Caki2 (cell line): ENCODE results near the gene JMJD1C. TPM values are rescaled to one million over a fixed set of nuclear protein-coding genes. Genes with fewer than 3 reads are reported as not detected.

Experiments used
- DNase-seq: peaks from one replicate; pipeline ENCODE4 v3.0.0-alpha.2; 2015; ENCODE audit warnings: low read depth
- in situ Hi-C: cut with HindIII; loops from 2 replicates; pipeline ENCODE4 v1.10.0; 2016; ENCODE audit warnings: low sequenced_read_pairs, low pct_unique_long_range_greater_than_20kb, mixed read lengths
- total RNA-seq: library from RNA; depleted of rRNA; stranded (reverse); fragments of >200 nt; shearing (Covaris generic); gene quantifications from 2 replicates; pipeline ENCODE4 v1.2.3, GENCODE V29; 2014; ENCODE audit warnings: low replicate concordance

The JMJD1C gene
- total RNA-seq, 1 experiment from 2014 or later = 31.0 TPM

- DNase-seq = no peak
- in situ Hi-C loops = no loop called here
These were observed 18.2 kb upstream of the JMJD1C start for GRCh38 chr10:63483983-63484382.

GRCh38 chr10:63481815-63482421, 16.1 kb upstream of the JMJD1C start:
- DNase-seq = no peak
- in situ Hi-C loops = no loop called here

- no peak for DNase-seq
- in situ Hi-C loops = no loop called here
These were observed 14.5 kb upstream of the JMJD1C start for GRCh38 chr10:63480237-63480636.

DNA sequence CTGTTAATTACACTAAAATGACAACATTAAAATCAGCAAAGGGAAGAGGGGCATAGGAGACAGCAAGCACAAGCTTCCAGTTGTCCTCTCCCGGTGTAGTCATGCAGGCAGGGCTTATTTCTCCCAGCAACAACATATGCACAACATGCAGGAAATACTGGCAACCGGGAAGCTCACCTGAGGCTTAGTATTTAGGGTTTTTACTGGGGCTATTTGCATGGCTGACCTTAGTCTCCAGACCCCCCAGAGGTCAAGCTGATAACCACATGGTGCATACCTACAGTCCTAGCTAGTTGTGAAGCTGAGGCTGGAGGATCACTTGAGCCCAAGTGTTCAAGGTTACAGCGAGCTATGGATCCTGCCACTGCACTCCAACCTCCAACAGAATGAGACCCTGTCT, 12.8 kb upstream of the JMJD1C start:
- no peak for DNase-seq
- in situ Hi-C loops = no loop called here

GRCh38 chr10:63477927-63478326, 12.2 kb upstream of the JMJD1C start:
- DNase-seq = no peak
- in situ Hi-C loops = no loop called here

- no peak for DNase-seq
- in situ Hi-C loops = no loop called here
These were observed 8.7 kb upstream of the JMJD1C start for GRCh38 chr10:63474488-63474887.

- in situ Hi-C loops = no loop called here
- no peak for DNase-seq
These were observed 5.2 kb upstream of the JMJD1C start for GRCh38 chr10:63470928-63471327.

DNA sequence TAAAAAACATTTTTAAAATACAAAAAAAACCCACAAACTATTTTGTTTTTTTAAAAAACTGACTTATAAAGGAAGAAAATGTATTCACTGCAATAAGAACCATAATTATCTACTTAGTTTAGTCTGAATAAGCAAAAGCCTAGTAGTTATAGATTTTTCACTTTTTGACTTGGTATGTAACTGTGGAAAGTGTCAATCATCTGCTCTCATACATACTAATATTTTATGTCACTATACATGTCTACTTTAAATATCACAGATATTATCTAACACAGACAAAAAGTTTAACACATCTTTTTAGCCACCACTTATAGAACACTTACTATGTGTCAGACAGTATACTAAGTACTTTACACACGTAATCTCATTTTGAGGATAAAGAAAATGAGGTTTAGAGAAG, 3.2 kb upstream of the JMJD1C start:
- no peak for DNase-seq
- in situ Hi-C loops = no loop called here

DNA sequence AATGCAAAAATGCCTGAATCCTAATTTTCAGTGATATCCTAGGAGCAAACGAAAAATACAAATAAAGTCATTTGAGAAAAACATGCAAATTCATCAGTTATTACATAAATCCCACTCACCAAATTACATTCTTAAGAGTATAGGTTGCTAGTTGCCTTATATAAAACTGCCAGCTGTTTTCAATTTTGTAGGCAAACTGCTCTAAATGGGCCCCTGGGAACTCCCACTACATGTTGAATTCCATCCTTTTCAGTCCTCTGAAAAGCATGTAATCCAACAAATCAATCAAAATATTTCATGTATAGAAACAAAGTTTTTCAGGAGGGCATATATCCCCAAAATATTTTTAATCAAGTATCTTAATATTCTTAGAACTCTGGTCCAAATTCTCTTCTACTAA, 2.1 kb upstream of the JMJD1C start:
- in situ Hi-C loops = no loop called here
- no peak for DNase-seq

DNA sequence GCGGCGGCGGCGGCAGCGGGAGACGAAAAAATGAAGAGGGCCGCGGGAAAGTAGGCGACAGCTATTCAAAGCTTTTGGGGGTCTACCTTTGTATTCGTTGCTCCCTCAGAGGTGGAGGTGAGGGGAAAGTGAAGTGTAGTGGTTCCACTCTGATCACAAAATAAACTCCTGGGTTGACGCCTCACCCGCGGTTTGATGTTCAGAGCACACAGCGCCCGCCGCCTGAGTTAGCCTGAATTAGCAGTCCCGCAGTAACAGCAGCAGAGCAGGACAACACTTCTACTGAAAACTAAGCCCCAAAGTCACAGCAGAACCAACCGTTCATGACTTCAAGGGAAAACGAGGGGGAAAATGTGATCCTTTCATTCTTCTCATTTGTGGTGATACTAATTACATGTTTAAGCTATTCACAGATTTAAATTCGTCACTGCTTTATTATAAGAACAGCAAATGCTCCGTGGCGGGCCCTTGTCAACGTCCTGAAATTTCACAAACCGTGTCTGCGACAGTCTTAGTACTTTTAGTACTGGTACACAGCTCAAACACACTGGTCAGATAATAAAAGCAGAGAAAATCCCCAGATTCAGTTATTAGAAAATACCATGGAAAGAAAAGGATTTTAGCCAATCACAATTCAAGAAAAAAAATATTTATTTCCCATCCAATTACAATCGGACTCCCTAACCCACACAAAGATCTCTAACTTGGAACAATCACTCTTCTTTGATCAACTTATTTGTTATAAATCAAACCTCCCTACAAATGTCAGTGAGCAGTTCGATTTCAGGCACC, 563 bp upstream of the JMJD1C start:
- in situ Hi-C loops = no loop called here
- DNase-seq = peak; percentile 75

GRCh38 chr10:63464402-63465292, 1.1 kb downstream of the JMJD1C start:
- DNase-seq = no peak
- in situ Hi-C loops = no loop called here

GRCh38 chr10:63462442-63462841, 3.3 kb downstream of the JMJD1C start:
- no peak for DNase-seq
- in situ Hi-C loops = no loop called here

GRCh38 chr10:63458177-63458576, 7.6 kb downstream of the JMJD1C start:
- no peak for DNase-seq
- in situ Hi-C loops = no loop called here

DNA sequence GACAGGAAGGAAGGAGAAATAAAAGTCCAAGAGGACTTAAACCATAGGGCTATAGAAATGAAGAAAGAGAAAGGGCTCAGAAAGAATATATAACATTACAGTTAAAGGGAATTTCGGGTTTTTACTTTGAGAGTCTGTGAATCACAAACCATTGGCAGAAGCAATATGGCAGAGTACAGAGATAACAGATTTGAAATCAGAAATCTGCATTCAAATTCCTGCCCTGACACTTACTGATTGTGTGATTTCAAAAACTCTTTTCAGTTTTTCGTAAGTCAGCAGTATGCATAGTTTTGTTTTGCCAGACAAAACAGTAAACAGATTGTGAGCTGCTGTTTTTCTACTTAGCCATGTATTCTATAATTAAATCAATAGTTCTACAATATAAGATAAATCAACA, 8.2 kb downstream of the JMJD1C start:
- in situ Hi-C loops = no loop called here
- no peak for DNase-seq

GRCh38 chr10:63456437-63457210, 9.2 kb downstream of the JMJD1C start:
- no peak for DNase-seq
- in situ Hi-C loops = no loop called here

DNA sequence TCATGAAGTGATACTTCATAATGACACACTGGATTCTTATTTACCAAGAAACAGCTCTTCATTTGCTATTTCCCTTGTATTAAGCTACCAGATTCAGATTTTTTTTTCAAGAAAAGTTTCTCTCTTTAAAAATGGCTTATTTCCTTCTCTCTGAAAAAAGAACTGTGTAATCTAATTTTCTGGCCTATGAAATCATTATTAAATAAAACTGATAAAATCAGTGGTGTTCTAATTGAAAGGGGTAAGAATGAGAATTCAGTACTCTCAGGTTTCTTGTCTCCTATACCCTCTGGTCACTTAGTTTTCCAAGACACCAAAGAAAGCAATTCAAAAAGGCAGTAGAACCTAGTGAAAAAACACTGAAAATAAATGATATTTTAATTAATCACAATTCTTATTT, 10.3 kb downstream of the JMJD1C start:
- in situ Hi-C loops = no loop called here
- no peak for DNase-seq

DNA sequence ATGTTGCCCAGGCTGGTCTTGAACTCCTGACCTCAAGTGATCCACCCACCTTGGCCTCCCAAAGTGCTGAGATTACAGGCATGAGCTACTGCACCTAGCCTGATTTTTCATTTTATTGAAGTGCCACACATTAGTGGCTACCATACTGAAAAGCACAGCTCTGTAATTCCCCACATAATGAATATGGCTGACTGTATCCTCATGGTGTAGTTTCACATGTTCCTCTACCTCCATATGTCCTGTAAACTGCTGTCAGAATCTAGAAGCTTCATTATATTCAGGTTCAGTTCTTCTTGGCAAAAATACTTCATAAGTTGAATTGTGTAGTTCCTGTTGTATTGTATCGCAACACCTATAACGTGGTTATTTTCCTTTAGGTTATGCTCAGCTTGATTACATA, 11.1 kb downstream of the JMJD1C start:
- DNase-seq = no peak
- in situ Hi-C loops = no loop called here

GRCh38 chr10:63452524-63452923, 13.3 kb downstream of the JMJD1C start:
- no peak for DNase-seq
- in situ Hi-C loops = no loop called here
